ENCODE measurements around the gene TEX51. TPM values are rescaled to one million over a fixed set of nuclear protein-coding genes. Genes with fewer than 3 reads are reported as not detected.

Gene TEX51
- total and polyA plus RNA-seq, 11 donors, result not detected

DNA sequence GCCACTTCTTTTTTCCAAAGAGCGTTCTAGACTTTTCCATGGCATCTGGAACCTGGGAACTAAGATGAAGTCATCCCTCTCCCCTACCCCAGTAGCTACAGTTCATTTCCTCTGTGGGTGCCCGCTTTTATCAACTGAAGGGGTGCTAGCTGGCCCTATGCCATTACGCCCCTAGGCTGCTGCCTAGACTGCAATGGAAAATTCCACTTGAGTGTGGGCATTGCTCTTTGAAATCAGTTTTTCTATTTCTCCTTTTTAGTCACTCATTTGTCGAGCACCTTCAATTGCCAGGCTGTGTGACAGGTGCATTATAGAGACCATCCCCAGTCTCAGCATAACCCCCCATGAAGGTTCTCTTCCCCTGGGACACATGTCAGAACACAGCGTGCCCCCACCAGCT is 7.3 kb downstream of the TEX51 start:
- peak in 1 of 5 donors; percentile 29 for DNase-seq

DNA sequence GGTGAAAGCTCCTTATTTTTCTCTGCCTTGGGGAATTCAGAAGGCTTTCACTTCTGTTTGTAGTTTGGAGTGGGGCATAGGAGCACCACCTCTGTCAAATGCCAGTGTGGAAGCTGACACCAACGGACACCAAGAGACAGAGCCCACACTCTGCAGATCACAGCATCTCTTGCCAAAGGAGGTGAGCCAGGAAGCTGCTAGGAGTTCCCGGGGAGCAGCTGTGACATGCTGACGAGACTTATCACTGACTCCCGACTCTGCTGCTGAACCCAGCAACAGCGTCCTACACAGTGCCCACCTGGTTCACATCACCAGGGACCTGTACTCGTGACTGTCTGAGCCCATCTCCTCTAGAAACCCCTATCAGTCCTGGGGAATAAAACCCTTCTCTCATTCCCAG is 8.1 kb downstream of the TEX51 start:
- peaks cover 0 to 23% (median 0%) of the 10 kb centered on the region in 9 donors for H3K27me3 ChIP-seq
- peak in 1 of 5 donors; percentile 16 for DNase-seq
- H3K27ac ChIP-seq, result no peak overlapping the region
- no peak for ATAC-seq
- TF ChIP-seq POLR2A (IDR thresholded peaks at IDR 0.05) (no peak), CTCF (IDR thresholded peaks at IDR 0.05) (no peak)
- intact Hi-C loops (cut with DNase I), result no loop called here
- H3K36me3 ChIP-seq, result no peaks in the 10 kb centered on the region
- no peak overlapping the region for H3K4me3 ChIP-seq
- peaks cover 0 to 16% (median 3%) of the 10 kb centered on the region in 12 donors for H3K9me3 ChIP-seq
- no peaks in the 10 kb centered on the region for H3K4me1 ChIP-seq
- WGBS, 4 donors, result 36 to 51% (median 43%) methylated on average over 6 of the region's 6 CpGs

More for the DNA sequence above, 7.3 kb downstream of the TEX51 start:
- H3K4me3 ChIP-seq, result no peak overlapping the region
- H3K27ac ChIP-seq, result no peak overlapping the region
- peaks cover 0 to 16% (median 3%) of the 10 kb centered on the region in 12 donors for H3K9me3 ChIP-seq
- H3K27me3 ChIP-seq, result peaks cover 0 to 23% (median 0%) of the 10 kb centered on the region in 9 donors
- no peak for ATAC-seq
- intact Hi-C loops (cut with DNase I), result no loop called here
- TF ChIP-seq CTCF (IDR thresholded peaks at IDR 0.05) (no peak), POLR2A (IDR thresholded peaks at IDR 0.05) (no peak)
- 85 to 94% (median 89%) methylated on average over 5 of the region's 5 CpGs for WGBS, 4 donors
- no peaks in the 10 kb centered on the region for H3K4me1 ChIP-seq
- no peaks in the 10 kb centered on the region for H3K36me3 ChIP-seq

DNA sequence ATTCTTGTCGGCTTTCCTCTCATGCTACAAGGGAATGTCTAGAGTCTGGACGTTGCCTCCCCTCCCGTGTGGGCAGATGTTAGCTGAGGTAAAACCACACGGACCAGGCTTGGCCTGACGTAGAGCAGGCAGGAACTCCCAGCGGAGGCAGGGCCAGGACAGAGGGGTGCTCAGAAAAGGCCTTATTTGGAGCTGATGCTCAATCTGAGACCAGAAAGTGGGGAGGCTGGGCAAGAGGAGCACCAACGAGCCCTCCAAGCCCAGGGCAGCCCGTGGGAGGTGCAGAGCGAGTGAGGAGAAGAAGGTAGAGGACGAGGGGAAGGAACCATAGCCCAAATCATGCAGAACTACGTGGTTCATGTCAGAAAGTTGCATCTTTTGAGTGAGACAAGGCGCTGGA is 9.0 kb downstream of the TEX51 start:
- no peaks in the 10 kb centered on the region for H3K36me3 ChIP-seq
- H3K4me3 ChIP-seq, result no peak overlapping the region
- ATAC-seq (no peak), DNase-seq (peak in 1 of 5 donors; percentile 8)
- peaks cover 0 to 23% (median 0%) of the 10 kb centered on the region in 9 donors for H3K27me3 ChIP-seq
- no peak overlapping the region for H3K27ac ChIP-seq
- intact Hi-C loops (cut with DNase I), result no loop called here
- H3K4me1 ChIP-seq, result no peaks in the 10 kb centered on the region
- no peak for TF ChIP-seq CTCF (IDR thresholded peaks at IDR 0.05)
- TF ChIP-seq POLR2A (IDR thresholded peaks at IDR 0.05), result no peak
- 62 to 72% (median 69%) methylated on average over 9 to 12 of the region's 12 CpGs for WGBS, 4 donors
- H3K9me3 ChIP-seq, result peaks cover 0 to 16% (median 3%) of the 10 kb centered on the region in 12 donors

GRCh38 chr2:126908721-126909177 is 10.1 kb downstream of the TEX51 start:
- TF ChIP-seq POLR2A (IDR thresholded peaks at IDR 0.05) (no peak), CTCF (IDR thresholded peaks at IDR 0.05) (no peak)
- ATAC-seq, result no peak
- Histone ChIP-seq H3K4me3 (no peak overlapping the region), H3K27ac (no peak overlapping the region), H3K27me3 (peaks cover 0 to 33% (median 0%) of the 10 kb centered on the region in 9 donors), H3K4me1 (no peaks in the 10 kb centered on the region), H3K36me3 (no peaks in the 10 kb centered on the region), H3K9me3 (peaks cover 0 to 15% (median 3%) of the 10 kb centered on the region in 12 donors)
- no peak for DNase-seq
- intact Hi-C loops (cut with DNase I), result no loop called here
- 37 to 51% (median 45%) methylated on average over 9 to 10 of the region's 10 CpGs for WGBS, 4 donors

Measured in heart left ventricle (tissue), 16 donors.